Neural crest cell (in vitro differentiated cells): ENCODE data around the gene MYO5A. TPM values are rescaled to one million over a fixed set of nuclear protein-coding genes. Genes with fewer than 3 reads are reported as not detected.

Experiments
- DNase-seq: peaks from one replicate; pipeline ENCODE4 v3.0.0; 2021; ENCODE audit warnings: low read depth, mixed read lengths, low spot score
- H3K27ac Mint-ChIP-seq: one replicate; pipeline ENCODE4 v1.8.0; 2021; ENCODE audit warnings: mild to moderate bottlenecking, mixed read lengths; ENCODE audit not compliant: unreplicated experiment
- H3K27me3 Mint-ChIP-seq: 2 replicates; pipeline ENCODE4 v1.8.0; 2021; ENCODE audit warnings: low read depth, mild to moderate bottlenecking, mixed read lengths
- H3K36me3 Mint-ChIP-seq: 2 replicates; pipeline ENCODE4 v1.8.0; 2021; ENCODE audit warnings: low read depth, mild to moderate bottlenecking, mixed read lengths
- H3K4me1 Mint-ChIP-seq: 2 replicates; pipeline ENCODE4 v1.8.0; 2021; ENCODE audit warnings: mixed read lengths
- H3K4me3 Mint-ChIP-seq: one replicate; pipeline ENCODE4 v1.8.0; 2021; ENCODE audit warnings: mild to moderate bottlenecking, mixed read lengths
- H3K9me3 Mint-ChIP-seq: 2 replicates; pipeline ENCODE4 v1.8.0; 2021; ENCODE audit warnings: mixed read lengths
- CTCF ChIP-seq: fragments of 200-600 bp; sonication (generic); conservative IDR thresholded peaks from 2 replicates; pipeline ENCODE4 v1.5.0; 2021; ENCODE audit warnings: antibody characterized with exemption, mild to moderate bottlenecking
- total RNA-seq: library from RNA; stranded (reverse); gene quantifications from 2 replicates; pipeline ENCODE4 v1.2.1, GENCODE V29; 2021

MYO5A gene
- total RNA-seq, 1 donor from 2014 or later: 29.1 TPM

- H3K9me3 Mint-ChIP-seq: no peaks in the 10 kb centered on the region
- no peak for TF ChIP-seq CTCF
- H3K4me3 Mint-ChIP-seq: no peak overlapping the region
Measured at GRCh38 chr15:52334491-52335160, 194.1 kb downstream of the MYO5A start.

GRCh38 chr15:52331490-52332240, 197.0 kb downstream of the MYO5A start:
- Mint-ChIP-seq H3K27ac (no peak overlapping the region), H3K36me3 (peaks cover 3% of the 10 kb centered on the region), H3K4me3 (no peak overlapping the region), H3K4me1 (no peaks in the 10 kb centered on the region), H3K9me3 (no peaks in the 10 kb centered on the region), H3K27me3 (no peaks in the 10 kb centered on the region)
- peak; percentile 53 for TF ChIP-seq CTCF
- DNase-seq: no peak

More at GRCh38 chr15:52334491-52335160, 194.1 kb downstream of the MYO5A start:
- Mint-ChIP-seq H3K27ac (no peak overlapping the region), H3K27me3 (no peaks in the 10 kb centered on the region), H3K36me3 (peaks cover 3% of the 10 kb centered on the region), H3K4me1 (peaks cover 13% of the 10 kb centered on the region)
- DNase-seq: no peak

GRCh38 chr15:52329987-52330386, 198.7 kb downstream of the MYO5A start:
- Mint-ChIP-seq H3K27ac (no peak overlapping the region), H3K9me3 (no peaks in the 10 kb centered on the region), H3K4me3 (no peak overlapping the region), H3K27me3 (no peaks in the 10 kb centered on the region), H3K36me3 (peaks cover 3% of the 10 kb centered on the region), H3K4me1 (no peaks in the 10 kb centered on the region)
- no peak for TF ChIP-seq CTCF
- DNase-seq: no peak

- H3K4me3 Mint-ChIP-seq: no peak overlapping the region
- no peak for DNase-seq
- H3K27me3 Mint-ChIP-seq: no peaks in the 10 kb centered on the region
- no peak for TF ChIP-seq CTCF
- H3K27ac Mint-ChIP-seq: no peak overlapping the region
- no peaks in the 10 kb centered on the region for H3K36me3 Mint-ChIP-seq
- no peaks in the 10 kb centered on the region for H3K4me1 Mint-ChIP-seq
- no peaks in the 10 kb centered on the region for H3K9me3 Mint-ChIP-seq
Measured at GRCh38 chr15:52329150-52329549, 199.5 kb downstream of the MYO5A start.

- no peak for TF ChIP-seq CTCF
- no peak for DNase-seq
- Mint-ChIP-seq H3K4me1 (no peaks in the 10 kb centered on the region), H3K36me3 (no peaks in the 10 kb centered on the region), H3K27ac (no peak overlapping the region), H3K27me3 (no peaks in the 10 kb centered on the region), H3K4me3 (no peak overlapping the region), H3K9me3 (no peaks in the 10 kb centered on the region)
Measured at GRCh38 chr15:52328680-52329079, 200.0 kb downstream of the MYO5A start.
